GM12872 (cell line): ENCODE data around the gene HSPBAP1.

ENCODE experiments used
- CTCF ChIP-seq: IDR thresholded peaks from 3 replicates; pipeline ENCODE4 v1.5.1; 2011; ENCODE audit warnings: low read depth, mild to moderate bottlenecking, low read length, moderate library complexity; ENCODE audit not compliant: insufficient read depth

The HSPBAP1 gene

DNA sequence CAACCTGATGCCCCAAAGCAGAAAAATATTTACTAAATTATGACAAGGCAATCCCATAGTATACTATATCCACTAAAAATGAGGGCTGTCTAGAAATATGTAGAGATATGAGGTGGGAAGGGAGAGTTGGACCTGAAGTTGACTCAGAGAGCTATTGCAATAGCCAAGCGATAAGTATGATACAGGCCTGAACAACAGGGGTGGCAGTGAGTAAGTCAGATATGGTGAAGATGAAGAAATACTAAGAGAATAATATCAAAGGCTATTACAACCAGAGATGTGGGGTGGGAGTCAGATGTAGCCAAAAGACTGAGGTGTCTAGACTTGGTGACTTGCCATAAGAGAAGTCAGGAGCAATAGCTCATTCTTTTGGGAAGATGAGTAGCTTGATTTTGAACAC is 9.2 kb downstream of the HSPBAP1 start:
- TF ChIP-seq CTCF = no peak

- no peak for TF ChIP-seq CTCF
Measured at GRCh38 chr3:122782804-122783203, 10.8 kb downstream of the HSPBAP1 start.

GRCh38 chr3:122777563-122777962 is 16.1 kb downstream of the HSPBAP1 start:
- TF ChIP-seq CTCF = no peak

DNA sequence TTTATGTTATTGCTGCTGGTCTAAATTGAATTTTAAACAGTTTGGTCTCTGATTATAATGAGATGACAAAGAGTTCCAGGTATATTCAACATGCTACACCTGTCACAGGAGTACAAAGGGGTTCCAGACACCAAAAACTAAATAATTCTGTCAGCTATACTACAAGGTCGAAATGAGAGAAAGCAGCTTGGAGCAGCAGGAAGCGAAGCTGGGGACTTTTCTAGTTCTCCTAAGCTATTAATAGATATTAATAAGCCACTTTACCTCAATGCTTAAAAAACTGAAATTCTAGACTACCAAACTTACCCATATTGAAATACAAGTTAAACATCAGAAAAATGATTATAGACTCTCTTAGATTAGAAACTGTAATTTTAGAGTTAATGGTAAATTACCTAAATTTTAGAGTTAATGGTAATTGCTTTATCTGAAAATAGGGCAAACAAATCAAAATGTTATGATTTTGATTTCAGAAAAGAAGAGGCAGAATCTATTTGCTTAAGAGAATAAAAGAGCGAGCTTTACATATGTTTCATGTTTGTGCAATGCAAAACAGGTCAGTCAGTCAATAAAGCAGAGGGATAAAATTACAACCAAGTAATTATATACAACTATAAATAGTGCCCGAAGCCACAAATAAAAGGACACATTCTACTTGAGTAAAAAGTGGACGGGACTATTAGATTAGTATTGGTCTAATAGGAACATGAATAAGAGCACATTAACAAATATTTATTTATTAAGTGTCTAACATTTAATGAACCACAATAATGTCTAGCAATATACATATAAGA is 16.8 kb downstream of the HSPBAP1 start:
- TF ChIP-seq CTCF = no peak

- no peak for TF ChIP-seq CTCF
Measured at GRCh38 chr3:122774564-122774963, 19.1 kb downstream of the HSPBAP1 start.

- no peak for TF ChIP-seq CTCF
Measured at GRCh38 chr3:122773944-122774509, 19.6 kb downstream of the HSPBAP1 start.

GRCh38 chr3:122772827-122773226 is 20.8 kb downstream of the HSPBAP1 start:
- no peak for TF ChIP-seq CTCF
